ENCODE results near the gene MRPL52.
A peak's percentile ranks its signal among the peaks of the same experiment; 100 is the strongest.

Gene MRPL52

DNA sequence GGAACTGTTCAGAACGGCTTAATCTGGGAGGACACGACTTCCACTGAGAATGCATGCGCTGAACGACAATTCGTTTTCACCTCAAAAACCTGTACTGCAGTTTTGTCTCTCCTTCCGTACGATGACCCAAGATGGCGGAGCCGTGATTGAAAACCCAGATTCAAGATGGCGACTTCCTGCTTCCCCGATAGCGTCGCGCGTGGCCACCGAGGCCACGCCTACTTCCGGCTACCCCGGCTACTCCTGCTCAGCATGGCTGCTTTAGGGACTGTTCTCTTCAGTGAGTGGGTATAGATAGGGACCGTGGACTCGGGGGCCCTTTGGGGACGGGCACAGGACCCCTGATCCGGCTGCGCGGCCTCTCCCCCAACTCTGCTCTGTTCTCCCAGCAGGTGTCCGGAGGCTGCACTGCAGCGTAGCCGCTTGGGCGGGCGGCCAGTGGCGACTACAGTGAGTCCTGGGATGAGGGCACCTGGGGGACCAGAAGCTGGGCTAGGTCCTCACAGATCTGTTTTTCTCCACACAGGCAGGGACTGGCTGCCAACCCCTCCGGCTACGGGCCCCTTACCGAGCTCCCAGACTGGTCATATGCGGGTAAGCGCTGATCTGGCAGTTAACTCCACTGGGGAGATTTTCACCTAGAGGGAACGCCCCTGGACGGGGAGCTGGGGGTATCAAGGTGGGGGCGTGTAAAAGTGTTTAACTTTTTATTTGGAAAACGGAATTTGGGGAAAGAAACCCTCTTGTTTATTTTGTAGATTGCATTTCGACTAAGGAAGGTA is at the start of gene MRPL52:
Gene MRPL52 (plus strand): TSS at position 227 of the 782 bp plus-strand sequence. CDS start 26 bp downstream, at position 253.
- POLR2A ChIA-PET: interaction anchor here (0.6 to 1.1 kb wide), 4 partner anchors 9 to 84 kb away, joined by 3 to 5 read pairs (median 4); no protein-coding TSS in a partner anchor
- CTCF ChIA-PET: interaction anchor here (0.6 to 2.8 kb wide), 8 partner anchors 10 to 273 kb away, joined by 3 to 24 read pairs (median 4); no protein-coding TSS in a partner anchor
- Histone ChIP-seq H3K36me3 (ENCODE audit: control insufficient read depth in 2 of 2, insufficient read depth in 1 of 2, low read length in 2 of 2) (peaks cover 30 to 33% of the 10 kb centered on the region in 2 experiments; a peak in 2 of 3 replicates), H3K27ac (ENCODE audit: extremely low read depth, low read depth, low read length) (peak within 1 kb of the TSS; percentile 37; the same call in 1 of the 2 replicates), H3K9me3 (ENCODE audit: control insufficient read depth, insufficient read depth, low read depth, low read length) (no peaks in the 10 kb centered on the region), H3K4me1 (ENCODE audit: control insufficient read depth, insufficient read depth, low read length) (peaks cover 4% of the 10 kb centered on the region), H3K4me3 (ENCODE audit: low read depth, low read length) (peak within 1 kb of the TSS; percentile 97)
- TF ChIP-seq EGR2 (tag by site-specific recombination; IDR thresholded peaks at IDR 0.05; ENCODE audit: low read depth) (no peak), ZSCAN5A (tag by site-specific recombination; IDR thresholded peaks at IDR 0.05) (no peak), ZNF501 (tag by site-specific recombination; IDR thresholded peaks at IDR 0.05) (no peak), KLF9 (tag by site-specific recombination; IDR thresholded peaks at IDR 0.05; ENCODE audit: low read depth) (peak; percentile 55), SCRT1 (tag by site-specific recombination; IDR thresholded peaks at IDR 0.05; ENCODE audit: borderline replicate concordance) (no peak), KLF10 (tag by site-specific recombination; IDR thresholded peaks at IDR 0.05) (no peak), ZNF707 (tag by site-specific recombination; IDR thresholded peaks at IDR 0.05) (no peak), PRDM1 (tag by site-specific recombination; IDR thresholded peaks at IDR 0.05) (no peak), ZNF211 (tag by site-specific recombination; IDR thresholded peaks at IDR 0.05; ENCODE audit: low read depth) (no peak), ZIC2 (tag by site-specific recombination; IDR thresholded peaks at IDR 0.05) (peak; percentile 69), ZNF175 (tag by site-specific recombination; IDR thresholded peaks at IDR 0.05) (no peak), ZNF629 (tag by site-specific recombination; IDR thresholded peaks at IDR 0.05) (no peak), ZNF514 (tag by site-specific recombination; IDR thresholded peaks at IDR 0.05) (no peak), ZNF701 (tag by site-specific recombination; IDR thresholded peaks at IDR 0.05) (no peak), ZNF23 (tag by site-specific recombination; IDR thresholded peaks at IDR 0.05; ENCODE audit: borderline replicate concordance) (no peak), ZBTB48 (tag by site-specific recombination; IDR thresholded peaks at IDR 0.05) (peak; percentile 99), YY2 (tag by site-specific recombination; IDR thresholded peaks at IDR 0.05) (peak; percentile 92), HIC1 (tag by site-specific recombination; IDR thresholded peaks at IDR 0.05) (no peak), GLIS1 (tag by site-specific recombination; IDR thresholded peaks at IDR 0.05) (peak; percentile 43; the same call in 1 of the 2 replicates), IKZF3 (tag by site-specific recombination; IDR thresholded peaks at IDR 0.05) (no peak), ZNF660 (tag by site-specific recombination; IDR thresholded peaks at IDR 0.05) (no peak), INSM2 (tag by site-specific recombination; IDR thresholded peaks at IDR 0.05) (no peak), ZNF394 (tag by site-specific recombination; IDR thresholded peaks at IDR 0.05; ENCODE audit: borderline replicate concordance) (peak; percentile 99), ZNF747 (tag by site-specific recombination; IDR thresholded peaks at IDR 0.05) (no peak), ZNF169 (tag by site-specific recombination; IDR thresholded peaks at IDR 0.05) (no peak), REPIN1 (tag by site-specific recombination; IDR thresholded peaks at IDR 0.05; ENCODE audit: low read depth) (no peak), ZNF335 (tag by site-specific recombination; conservative IDR thresholded peaks at IDR 0.05) (peak; percentile 94), ZNF654 (tag by site-specific recombination; IDR thresholded peaks at IDR 0.05; ENCODE audit: low read depth) (no peak), ZNF610 (tag by site-specific recombination; IDR thresholded peaks at IDR 0.05; ENCODE audit: borderline replicate concordance) (no peak)
- TF ChIP-seq, protein P1, sequence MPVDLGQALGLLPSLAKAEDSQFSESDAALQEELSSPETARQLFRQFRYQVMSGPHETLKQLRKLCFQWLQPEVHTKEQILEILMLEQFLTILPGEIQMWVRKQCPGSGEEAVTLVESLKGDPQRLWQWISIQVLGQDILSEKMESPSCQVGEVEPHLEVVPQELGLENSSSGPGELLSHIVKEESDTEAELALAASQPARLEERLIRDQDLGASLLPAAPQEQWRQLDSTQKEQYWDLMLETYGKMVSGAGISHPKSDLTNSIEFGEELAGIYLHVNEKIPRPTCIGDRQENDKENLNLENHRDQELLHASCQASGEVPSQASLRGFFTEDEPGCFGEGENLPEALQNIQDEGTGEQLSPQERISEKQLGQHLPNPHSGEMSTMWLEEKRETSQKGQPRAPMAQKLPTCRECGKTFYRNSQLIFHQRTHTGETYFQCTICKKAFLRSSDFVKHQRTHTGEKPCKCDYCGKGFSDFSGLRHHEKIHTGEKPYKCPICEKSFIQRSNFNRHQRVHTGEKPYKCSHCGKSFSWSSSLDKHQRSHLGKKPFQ (tag by site-specific recombination; IDR thresholded peaks at IDR 0.05): no peak
- TF ChIP-seq, protein P2, sequence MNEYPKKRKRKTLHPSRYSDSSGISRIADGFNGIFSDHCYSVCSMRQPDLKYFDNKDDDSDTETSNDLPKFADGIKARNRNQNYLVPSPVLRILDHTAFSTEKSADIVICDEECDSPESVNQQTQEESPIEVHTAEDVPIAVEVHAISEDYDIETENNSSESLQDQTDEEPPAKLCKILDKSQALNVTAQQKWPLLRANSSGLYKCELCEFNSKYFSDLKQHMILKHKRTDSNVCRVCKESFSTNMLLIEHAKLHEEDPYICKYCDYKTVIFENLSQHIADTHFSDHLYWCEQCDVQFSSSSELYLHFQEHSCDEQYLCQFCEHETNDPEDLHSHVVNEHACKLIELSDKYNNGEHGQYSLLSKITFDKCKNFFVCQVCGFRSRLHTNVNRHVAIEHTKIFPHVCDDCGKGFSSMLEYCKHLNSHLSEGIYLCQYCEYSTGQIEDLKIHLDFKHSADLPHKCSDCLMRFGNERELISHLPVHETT (tag by site-specific recombination; IDR thresholded peaks at IDR 0.05): no peak; the same call in 1 of the 2 replicates
